ENCODE data around the gene TRUB2. TPM values are rescaled to one million over a fixed set of nuclear protein-coding genes. Genes with fewer than 3 reads are reported as not detected.

The TRUB2 gene
- total and polyA plus RNA-seq, 2 of the 13 experiments (the other 11 are each of a cell fraction or from before 2014, with no cell fraction given) = 22.3 to 41.2 TPM

GRCh38 chr9:128322404-128323211, at the start of gene TRUB2, which contains the start of gene COQ4 (continued):
- no peak for TF ChIP-seq E2F2 (CRISPR knock-in tag; IDR thresholded peaks at IDR 0.05; ENCODE audit: borderline replicate concordance)
- TF ChIP-seq ELK4 (CRISPR knock-in tag; IDR thresholded peaks at IDR 0.05; ENCODE audit: borderline replicate concordance) = no peak
- TF ChIP-seq POLR2AphosphoS2 (IDR thresholded peaks at IDR 0.05; ENCODE audit: low read depth, low read length) = no peak
- TF ChIP-seq FOXO4 (CRISPR knock-in tag; conservative IDR thresholded peaks at IDR 0.05) = no peak
- TF ChIP-seq ZNF589 (CRISPR knock-in tag; conservative IDR thresholded peaks at IDR 0.05) = 0 out of 2 replicates have a peak, but pooled peaks have one; percentile 32
- no peak for TF ChIP-seq ZFYVE20 (CRISPR knock-in tag; IDR thresholded peaks at IDR 0.05; ENCODE audit: borderline replicate concordance, low read depth)
- no peak for TF ChIP-seq MAFK (conservative IDR thresholded peaks at IDR 0.05 in 1 of 2, IDR thresholded peaks at IDR 0.05 in 1 of 2; ENCODE audit: low read length in 2 of 2)
- no peak for TF ChIP-seq THYN1 (CRISPR knock-in tag; IDR thresholded peaks at IDR 0.05; ENCODE audit: borderline replicate concordance, low read depth)
- peak; percentile 64 for TF ChIP-seq PITX1 (CRISPR knock-in tag; IDR thresholded peaks at IDR 0.05)
- 0 out of 2 replicates have a peak, but pooled peaks have one; percentile 43 for TF ChIP-seq TBP (CRISPR knock-in tag; IDR thresholded peaks at IDR 0.05)
- no peak for TF ChIP-seq RORA (CRISPR knock-in tag; IDR thresholded peaks at IDR 0.05)
- TF ChIP-seq NR2F1 (CRISPR knock-in tag; IDR thresholded peaks at IDR 0.05) = no peak
- TF ChIP-seq ZNF605 (CRISPR knock-in tag; IDR thresholded peaks at IDR 0.05) = no peak; the same call in 1 of the 2 replicates
- TF ChIP-seq ZNF33A (CRISPR knock-in tag; IDR thresholded peaks at IDR 0.05; ENCODE audit: borderline replicate concordance) = no peak
- TF ChIP-seq ZNF629 (CRISPR knock-in tag; conservative IDR thresholded peaks at IDR 0.05) = 0 out of 2 replicates have a peak, but pooled peaks have one; percentile 12
- no peak; the same call in 1 of the 2 replicates for TF ChIP-seq SSRP1 (CRISPR knock-in tag; IDR thresholded peaks at IDR 0.05)
- peak; percentile 69; the same call in 1 of the 2 replicates for TF ChIP-seq SAFB2 (CRISPR knock-in tag; IDR thresholded peaks at IDR 0.05; ENCODE audit: borderline replicate concordance, low read depth)
- TF ChIP-seq ZBTB38 (CRISPR knock-in tag; IDR thresholded peaks at IDR 0.05) = peak; percentile 87
- 0 out of 2 replicates have a peak, but pooled peaks have one; percentile 10 for TF ChIP-seq SMAD1 (CRISPR knock-in tag; IDR thresholded peaks at IDR 0.05; ENCODE audit: borderline replicate concordance, low read depth)
- TF ChIP-seq ZNF10 (CRISPR knock-in tag; IDR thresholded peaks at IDR 0.05; ENCODE audit: borderline replicate concordance, low read depth) = no peak
- TF ChIP-seq ZNF331 (CRISPR knock-in tag; IDR thresholded peaks at IDR 0.05) = no peak
- TF ChIP-seq POLR2G (IDR thresholded peaks at IDR 0.05; ENCODE audit: low read depth, low read length) = peak; percentile 88
- peak; percentile 70; the same call in 1 of the 2 replicates for TF ChIP-seq ZNF317 (CRISPR knock-in tag; IDR thresholded peaks at IDR 0.05)
- no peak for TF ChIP-seq ZNF644 (CRISPR knock-in tag; IDR thresholded peaks at IDR 0.05; ENCODE audit: low read depth)
